NCI-H2171 (cell line): ENCODE measurements around the gene TNP2.
A peak's percentile ranks its signal among the peaks of the same experiment; 100 is the strongest.

Source experiments
- DNase-seq: peaks from one replicate; lab custom pipeline; 2025; lab: John Stamatoyannopoulos, UW

Gene TNP2

GRCh38 chr16:11268921-11269375 is at the start of gene TNP2:
TNP2 (minus strand) TSS chr16:11269325; CDS start chr16:11269262, 63 bp downstream.
- no peak for DNase-seq

DNA sequence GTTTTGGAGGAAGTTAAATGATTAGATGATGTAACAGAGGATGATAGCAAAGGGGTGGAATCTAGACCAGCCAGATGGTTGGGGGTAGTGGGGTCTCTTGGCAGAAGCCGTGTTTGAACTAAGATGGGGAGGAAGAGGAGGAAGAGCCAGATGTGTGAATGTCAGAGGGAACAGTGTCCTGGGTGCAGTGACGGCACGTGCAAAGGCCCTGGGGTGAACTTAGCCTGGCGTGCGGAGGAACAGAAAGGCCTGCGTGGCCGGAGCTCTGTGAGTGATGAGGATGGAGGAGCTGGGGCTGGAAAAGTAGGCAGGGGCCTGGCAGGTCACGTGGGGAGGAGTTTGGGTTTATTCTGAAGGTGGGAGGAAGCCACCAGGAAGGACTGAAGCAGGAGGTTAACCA is 49.7 kb upstream of the TNP2 start:
- no peak for DNase-seq

- no peak for DNase-seq
Observed at GRCh38 chr16:11316331-11317015, 47.3 kb upstream of the TNP2 start.

DNA sequence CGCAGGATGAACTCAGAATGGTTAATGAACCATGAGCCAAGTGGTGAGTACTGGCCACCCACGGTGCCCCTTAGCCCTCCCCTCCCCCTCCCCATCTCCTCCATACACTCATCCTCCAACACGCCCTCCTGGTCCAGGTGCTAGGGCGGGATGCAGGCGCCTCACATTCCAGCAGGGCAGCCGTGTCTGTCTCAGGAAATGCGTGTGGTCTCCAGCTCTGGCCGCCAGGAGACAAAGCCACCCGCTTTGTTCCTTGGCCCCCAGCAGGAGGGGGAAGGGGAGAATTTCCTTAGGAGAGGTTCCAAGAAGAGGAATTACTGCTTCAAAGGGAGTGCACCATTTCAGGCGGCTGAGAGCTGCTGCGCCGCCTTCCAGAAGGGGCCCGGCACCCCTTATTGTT is 46.4 kb upstream of the TNP2 start:
- DNase-seq, result no peak

DNA sequence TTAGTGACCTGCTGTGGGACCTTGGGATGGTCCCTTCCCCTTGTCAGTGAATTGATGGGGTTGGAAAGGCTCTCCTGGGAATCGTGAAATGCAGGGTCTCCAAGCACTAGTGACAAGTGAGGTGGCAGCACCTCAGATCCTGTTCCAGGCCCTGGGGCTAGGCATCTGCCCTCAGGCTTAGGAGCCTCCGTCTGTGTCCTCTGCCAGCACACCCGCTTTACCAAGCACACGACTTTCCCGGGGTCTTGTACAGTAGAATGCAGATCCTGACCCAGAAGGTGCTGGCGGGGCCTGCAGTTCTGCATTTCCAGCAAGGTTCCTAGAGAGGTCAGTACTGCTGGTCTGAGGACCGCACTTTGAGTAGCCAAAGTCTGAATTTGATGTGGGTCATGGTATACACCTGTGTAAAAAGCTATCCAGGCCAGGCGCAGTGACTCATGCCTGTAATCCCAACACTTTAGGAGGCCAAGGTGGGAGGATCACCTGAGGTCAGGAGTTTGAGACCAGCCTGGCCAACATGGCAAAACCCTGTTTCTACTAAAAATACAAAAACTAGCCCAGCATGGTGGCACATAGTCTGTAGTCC is 45.3 kb upstream of the TNP2 start:
- no peak for DNase-seq

GRCh38 chr16:11313493-11314308 is 44.6 kb upstream of the TNP2 start:
- DNase-seq, result no peak

DNA sequence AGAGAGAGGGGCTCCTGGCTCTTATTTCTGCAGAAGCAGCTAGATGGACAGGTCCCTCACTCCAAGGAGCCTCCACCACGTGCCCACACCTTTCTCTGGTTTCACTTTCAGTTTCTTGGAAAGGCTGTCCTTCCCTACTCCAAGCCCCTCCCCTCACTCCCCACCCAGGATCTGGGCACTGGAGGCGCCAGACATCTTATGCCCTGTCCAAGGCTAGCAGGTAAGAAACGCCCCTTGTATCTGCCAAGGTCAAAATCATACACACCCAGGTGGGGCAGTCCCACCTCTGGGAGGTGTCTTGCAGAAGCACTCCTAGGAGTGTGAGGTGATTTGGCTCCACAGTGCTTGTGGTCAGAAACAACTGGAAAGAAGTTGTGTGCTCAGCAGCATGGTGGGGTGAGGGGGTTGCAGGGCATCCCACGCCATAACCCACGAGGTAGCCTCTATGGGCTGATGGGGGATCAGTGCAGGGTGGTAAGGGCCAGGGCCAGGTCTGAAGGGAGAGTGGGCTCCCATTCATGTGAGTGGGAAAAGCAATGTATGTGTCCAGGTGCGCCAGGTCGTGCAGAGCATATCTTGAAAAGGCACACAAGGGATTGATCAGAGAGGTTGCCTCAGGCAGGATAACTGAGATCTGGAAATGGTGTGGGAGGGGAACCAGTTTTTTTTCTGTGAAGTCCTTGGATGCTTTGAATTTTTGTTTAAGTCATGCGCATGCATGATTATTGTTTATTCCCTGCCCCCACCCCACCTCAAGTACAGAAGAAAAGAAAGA is 43.8 kb upstream of the TNP2 start:
- no peak for DNase-seq

- DNase-seq, result no peak
Observed at GRCh38 chr16:11310997-11311561, 42.0 kb upstream of the TNP2 start.

GRCh38 chr16:11310634-11310977 is 41.5 kb upstream of the TNP2 start:
- no peak for DNase-seq

DNA sequence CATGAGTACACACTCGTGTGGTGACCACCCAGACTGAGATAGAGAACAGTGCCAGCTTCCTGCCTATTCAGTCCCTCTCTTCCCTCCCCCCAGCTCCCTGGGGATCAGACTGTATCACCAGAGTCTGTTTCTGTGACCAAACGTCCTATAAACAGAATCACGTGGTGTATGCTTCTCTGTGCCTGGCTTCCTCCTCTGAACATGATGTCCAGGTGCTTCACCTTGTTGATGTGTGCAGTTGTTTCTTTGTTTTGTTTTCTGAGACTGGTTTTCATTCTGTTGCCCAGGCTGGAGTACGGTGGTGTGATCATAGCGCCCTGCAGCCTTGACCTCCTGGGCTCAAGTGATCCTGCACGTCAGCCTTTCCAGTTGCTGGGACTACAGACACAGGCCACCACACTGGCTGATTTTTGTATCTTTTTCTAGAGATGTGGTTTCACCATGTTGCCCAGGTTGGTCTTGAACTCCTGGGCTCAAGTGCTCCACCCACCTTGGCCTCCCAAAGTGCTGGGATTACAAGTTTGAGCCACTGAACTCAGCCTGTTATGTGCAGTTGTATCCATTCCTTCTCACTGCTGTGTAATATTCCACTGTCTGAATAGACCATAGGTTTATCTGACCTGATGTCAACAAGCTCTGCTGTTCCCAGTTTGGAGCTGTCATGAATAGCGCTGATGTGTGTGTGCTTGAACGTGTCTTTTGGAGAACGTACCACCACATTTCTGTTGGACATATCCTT is 40.9 kb upstream of the TNP2 start:
- DNase-seq, result no peak

GRCh38 chr16:11308493-11309283 is 39.6 kb upstream of the TNP2 start:
- DNase-seq, result no peak

DNA sequence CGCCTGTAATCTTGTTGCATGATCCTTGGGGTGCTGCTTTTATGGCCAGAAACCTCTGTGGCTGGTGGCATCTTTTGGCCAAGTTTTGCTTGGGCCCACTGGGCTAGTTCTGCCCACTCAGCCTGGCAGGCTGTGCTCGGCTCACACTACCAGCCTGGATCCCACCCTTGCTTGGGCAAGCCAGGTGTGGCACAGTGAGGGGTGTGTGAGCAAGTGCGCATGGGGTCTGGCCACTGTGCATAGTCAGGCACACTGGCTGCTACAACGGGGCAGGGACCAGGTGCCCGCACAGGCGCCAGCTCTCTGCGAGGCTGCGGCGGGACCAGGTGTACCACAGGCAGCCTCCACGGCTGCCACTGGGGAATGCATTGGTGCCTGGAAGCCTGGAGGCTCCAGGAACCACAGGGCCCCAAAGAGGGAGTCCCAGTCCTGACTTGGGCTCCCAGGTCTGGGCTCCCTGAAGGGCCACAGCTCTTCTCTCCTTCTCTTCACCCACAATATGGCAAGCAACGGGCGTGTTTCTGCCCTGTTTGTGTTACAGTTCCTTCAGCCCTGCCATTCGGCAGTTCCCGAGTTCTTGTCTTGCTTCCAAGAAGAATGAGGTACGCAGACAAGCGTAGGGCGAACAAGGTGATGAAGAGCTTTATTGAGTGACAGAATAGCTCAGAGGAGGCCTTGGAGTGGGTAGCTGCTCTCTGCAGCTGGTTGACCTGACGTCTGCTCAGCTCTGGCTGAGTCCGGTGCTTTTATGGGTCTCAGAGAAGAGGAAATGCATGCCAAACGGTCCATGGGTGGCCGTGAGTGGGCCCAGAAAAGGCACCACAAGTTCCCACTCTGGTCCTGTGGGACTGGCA is 38.7 kb upstream of the TNP2 start:
- no peak for DNase-seq

DNA sequence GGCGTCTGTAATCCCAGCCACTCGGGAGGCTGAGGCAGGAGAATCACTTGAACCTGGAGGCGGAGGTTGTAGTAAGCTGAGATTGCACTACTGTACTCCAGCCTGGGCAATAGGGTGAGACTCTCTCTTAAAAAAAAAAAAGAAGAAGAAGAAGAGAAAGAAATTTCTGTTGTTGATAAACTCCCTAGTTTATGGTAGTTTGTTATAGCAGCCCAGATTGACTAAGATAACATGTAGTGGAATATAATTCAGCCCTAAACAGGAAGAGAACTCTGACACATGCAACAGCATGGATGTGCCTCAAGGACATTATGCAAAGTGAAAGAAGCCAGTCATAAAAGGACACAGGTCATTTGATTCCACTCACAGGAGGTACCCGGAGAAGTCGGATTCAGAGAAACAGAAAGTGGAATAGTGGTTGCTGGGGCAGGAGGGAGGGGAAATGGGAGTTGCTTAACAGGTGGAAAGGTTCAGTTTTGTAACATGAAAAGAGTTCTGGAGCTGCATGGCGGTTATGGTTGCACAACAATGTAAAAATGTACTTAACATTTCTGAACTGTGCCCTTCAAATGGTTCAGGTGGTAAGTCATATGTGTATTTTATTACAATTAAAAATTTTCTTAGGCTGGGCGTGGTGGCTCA is 38.0 kb upstream of the TNP2 start:
- DNase-seq, result no peak

GRCh38 chr16:11306381-11306780 is 37.3 kb upstream of the TNP2 start:
- no peak for DNase-seq

DNA sequence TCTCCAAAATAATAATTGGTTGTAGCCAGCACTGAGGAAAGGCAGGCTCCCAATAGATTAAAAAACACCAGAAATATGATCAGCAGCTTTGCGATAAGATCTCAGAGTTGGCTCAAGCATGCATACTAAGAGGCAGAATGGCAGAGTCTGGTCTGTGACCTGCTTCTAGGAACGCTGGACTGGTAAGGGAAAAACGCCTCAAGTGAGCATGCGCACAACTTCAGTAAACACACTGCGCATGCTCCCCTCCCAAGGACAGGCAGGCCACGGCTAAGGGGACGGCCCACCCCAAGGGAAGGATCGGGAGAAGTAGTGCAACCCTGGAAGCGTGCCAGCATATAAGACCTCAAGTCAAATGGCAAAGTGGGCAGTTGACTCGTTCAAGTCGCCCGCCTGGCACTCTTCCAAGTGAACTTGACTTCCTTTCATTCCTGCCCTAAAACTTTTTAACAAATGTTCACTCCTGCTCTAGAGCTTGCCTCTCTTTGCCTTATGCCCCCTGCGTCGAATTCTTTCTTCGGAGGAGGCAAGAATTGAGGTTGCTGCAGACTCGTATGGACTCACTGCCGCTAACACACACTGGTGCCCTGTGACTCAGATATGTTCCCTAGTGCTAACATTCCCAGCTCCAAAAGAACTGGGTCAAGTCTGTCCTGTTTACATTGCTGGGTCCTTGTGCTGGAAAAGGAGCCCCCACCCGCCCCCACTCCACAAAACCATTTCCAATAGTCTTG is 34.4 kb upstream of the TNP2 start:
- peak; percentile 51 for DNase-seq

DNA sequence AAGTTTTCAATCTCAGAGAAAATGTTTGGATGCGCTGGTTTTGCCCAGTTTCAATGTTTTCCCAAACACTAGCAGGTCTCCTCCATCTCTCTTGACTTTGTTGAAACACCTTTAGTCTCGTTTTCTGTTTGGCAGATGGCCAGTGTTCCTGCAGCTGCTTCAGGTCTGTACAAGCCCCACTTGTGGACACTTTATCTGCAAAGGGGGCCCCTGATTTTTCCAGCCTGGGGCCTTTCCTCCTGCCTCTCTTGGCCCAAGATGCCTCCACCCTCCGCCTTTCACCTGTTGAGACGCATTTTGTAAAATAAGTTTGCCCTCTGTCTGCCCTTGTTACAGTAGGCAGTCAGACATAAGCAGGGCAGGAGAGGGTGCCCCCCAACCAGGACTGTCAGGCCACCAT is 33.9 kb upstream of the TNP2 start:
- peak; percentile 78 for DNase-seq

- DNase-seq, result no peak
Observed at GRCh38 chr16:11301645-11302501, 32.7 kb upstream of the TNP2 start.

DNA sequence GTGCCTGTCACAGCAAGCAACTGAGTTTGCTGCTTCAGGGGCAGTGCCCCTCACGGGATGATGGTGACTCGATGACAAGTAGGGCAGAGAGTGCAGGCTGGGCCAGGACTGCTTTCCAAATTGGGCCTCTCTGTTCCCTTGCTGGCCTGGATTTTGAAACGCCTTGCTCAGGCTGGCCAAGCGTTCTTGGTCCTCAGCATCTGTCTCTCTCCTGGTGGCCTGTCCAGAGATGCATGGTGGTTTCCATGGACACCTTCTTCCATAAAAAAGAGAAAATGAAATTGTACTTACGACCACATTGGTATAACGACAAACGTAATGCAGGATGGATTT is 31.4 kb upstream of the TNP2 start:
- no peak for DNase-seq
